Choroid plexus epithelial cell (primary cell): ENCODE results near the gene GNGT1.

ENCODE experiments used
- DNase-seq: peaks from one replicate; pipeline ENCODE4 v3.0.0-alpha.2; 2010; ENCODE audit warnings: low read depth
- H3K4me3 ChIP-seq: 2 replicates; pipeline ENCODE4 v1.5.1; 2011; ENCODE audit warnings: low read depth, mild to moderate bottlenecking, control low read depth, low read length, moderate library complexity
- CTCF ChIP-seq: conservative IDR thresholded peaks from 2 replicates; pipeline ENCODE4 v1.5.1; 2011; ENCODE audit warnings: low read depth, mild to moderate bottlenecking, control low read depth, inconsistent platforms, low read length, moderate library complexity

Gene GNGT1

GRCh38 chr7:93943816-93944540 lies 37.6 kb downstream of the GNGT1 start:
- no peak for TF ChIP-seq CTCF
- no peak overlapping the region for H3K4me3 ChIP-seq
- no peak for DNase-seq

- no peak for TF ChIP-seq CTCF
- DNase-seq, result peak; percentile 62
- H3K4me3 ChIP-seq, result no peak overlapping the region
These were observed 38.3 kb downstream of the GNGT1 start for GRCh38 chr7:93944673-93945072.

- H3K4me3 ChIP-seq, result no peak overlapping the region
- DNase-seq, result no peak
- no peak for TF ChIP-seq CTCF
These were observed 38.7 kb downstream of the GNGT1 start for GRCh38 chr7:93945083-93945482.

GRCh38 chr7:93945756-93946535 lies 39.6 kb downstream of the GNGT1 start:
- H3K4me3 ChIP-seq, result no peak overlapping the region
- TF ChIP-seq CTCF, result no peak
- DNase-seq, result no peak

GRCh38 chr7:93948106-93948505 lies 41.7 kb downstream of the GNGT1 start:
- no peak overlapping the region for H3K4me3 ChIP-seq
- no peak for TF ChIP-seq CTCF
- DNase-seq, result peak; percentile 47

- no peak for TF ChIP-seq CTCF
These were observed 42.5 kb downstream of the GNGT1 start for GRCh38 chr7:93948873-93949272.

GRCh38 chr7:93949423-93949822 lies 43.1 kb downstream of the GNGT1 start:
- peak; percentile 90 for DNase-seq
- H3K4me3 ChIP-seq, result no peak overlapping the region
- TF ChIP-seq CTCF, result no peak

More at GRCh38 chr7:93948873-93949272, 42.5 kb downstream of the GNGT1 start:
- no peak overlapping the region for H3K4me3 ChIP-seq
- no peak for DNase-seq
